Measurements from ENCODE around the gene THOC1. TPM values are rescaled to one million over a fixed set of nuclear protein-coding genes. Genes with fewer than 3 reads are reported as not detected.

THOC1 gene
- total and polyA plus RNA-seq, 2 donors from 2014 or later: 22.4 to 32.6 TPM

GRCh38 chr18:269480-270095, 1.7 kb upstream of the THOC1 start:
- FAIRE-seq (no peak), DNase-seq (peak in 2 of 5 donors; percentile 23 to 30)
- H3K9me3 ChIP-seq (ENCODE audit: control insufficient read depth in 2 of 3, insufficient read depth in 1 of 3, low read length in 3 of 3): no peaks in the 10 kb centered on the region
- no peaks in the 10 kb centered on the region for H3K27me3 ChIP-seq (ENCODE audit: control insufficient read depth, insufficient read depth, low read length)
- TF ChIP-seq CTCF (IDR thresholded peaks at IDR 0.05; ENCODE audit: borderline replicate concordance, extremely low read depth, insufficient read depth): no peak
- H3K4me3 ChIP-seq (ENCODE audit: low read length in 3 of 3): peak overlapping the region in 1 of 3 donors; percentile 85
- peaks cover 0 to 12% (median 9%) of the 10 kb centered on the region in 3 donors for H3K4me1 ChIP-seq (ENCODE audit: control insufficient read depth in 2 of 3, insufficient read depth in 2 of 3, low read depth in 1 of 3, low read length in 3 of 3)
- intact Hi-C loops (cut with DNase I): no loop called here
- H3K36me3 ChIP-seq (ENCODE audit: control insufficient read depth in 2 of 3, insufficient read depth in 3 of 3, low read length in 3 of 3): peaks cover 0 to 2% (median 0%) of the 10 kb centered on the region in 3 donors
- no peak overlapping the region for H3K27ac ChIP-seq (ENCODE audit: low read depth in 2 of 2, low read length in 2 of 2)
- no peak overlapping the region for H3K9ac ChIP-seq (ENCODE audit: low read length in 3 of 3)

DNA sequence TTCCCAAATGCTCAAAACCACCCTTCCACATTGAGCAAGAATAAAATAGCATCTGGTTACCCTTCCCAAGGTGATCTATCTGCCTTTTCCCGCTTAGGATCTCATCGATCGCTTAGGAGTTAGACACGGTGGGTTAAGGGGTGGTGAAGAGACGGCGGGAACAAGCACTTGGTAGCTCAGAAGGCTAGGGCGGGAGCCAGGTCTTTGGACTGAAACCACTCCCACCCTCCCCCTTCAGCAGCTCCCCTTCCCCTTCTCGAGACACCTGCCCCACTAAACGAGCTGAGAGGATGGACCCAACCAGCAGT, 513 bp downstream of the THOC1 start:
- Histone ChIP-seq H3K27ac (ENCODE audit: low read depth in 2 of 2, low read length in 2 of 2) (peak overlapping the region in 1 of 2 donors; percentile 62), H3K9me3 (ENCODE audit: control insufficient read depth in 2 of 3, insufficient read depth in 1 of 3, low read length in 3 of 3) (no peaks in the 10 kb centered on the region), H3K4me1 (ENCODE audit: control insufficient read depth in 2 of 3, insufficient read depth in 2 of 3, low read depth in 1 of 3, low read length in 3 of 3) (peaks cover 0 to 12% (median 9%) of the 10 kb centered on the region in 3 donors), H3K9ac (ENCODE audit: low read length in 3 of 3) (peak overlapping the region; percentile 45 to 92 (median 87)), H3K36me3 (ENCODE audit: control insufficient read depth in 2 of 3, insufficient read depth in 3 of 3, low read length in 3 of 3) (peaks cover 7 to 12% (median 10%) of the 10 kb centered on the region in 3 donors), H3K27me3 (ENCODE audit: control insufficient read depth, insufficient read depth, low read length) (no peaks in the 10 kb centered on the region), H3K4me3 (ENCODE audit: low read length in 3 of 3) (peak overlapping the region; percentile 49 to 85 (median 85))
- no peak for FAIRE-seq
- DNase-seq: no peak
- no peak for TF ChIP-seq CTCF (IDR thresholded peaks at IDR 0.05; ENCODE audit: borderline replicate concordance, extremely low read depth, insufficient read depth)
- intact Hi-C loops (cut with DNase I): no loop called here

GRCh38 chr18:261398-262073, 6.3 kb downstream of the THOC1 start:
- DNase-seq (no peak), FAIRE-seq (no peak)
- intact Hi-C loops (cut with DNase I): no loop called here
- H3K9me3 ChIP-seq (ENCODE audit: control insufficient read depth in 2 of 3, insufficient read depth in 1 of 3, low read length in 3 of 3): no peaks in the 10 kb centered on the region
- H3K4me1 ChIP-seq (ENCODE audit: control insufficient read depth in 2 of 3, insufficient read depth in 2 of 3, low read depth in 1 of 3, low read length in 3 of 3): no peaks in the 10 kb centered on the region
- H3K4me3 ChIP-seq (ENCODE audit: low read length in 3 of 3): no peak overlapping the region
- no peak overlapping the region for H3K27ac ChIP-seq (ENCODE audit: low read depth in 2 of 2, low read length in 2 of 2)
- no peaks in the 10 kb centered on the region for H3K27me3 ChIP-seq (ENCODE audit: control insufficient read depth, insufficient read depth, low read length)
- no peak for TF ChIP-seq CTCF (IDR thresholded peaks at IDR 0.05; ENCODE audit: borderline replicate concordance, extremely low read depth, insufficient read depth)
- H3K36me3 ChIP-seq (ENCODE audit: control insufficient read depth in 2 of 3, insufficient read depth in 3 of 3, low read length in 3 of 3): peaks cover 17 to 45% (median 25%) of the 10 kb centered on the region in 3 donors
- H3K9ac ChIP-seq (ENCODE audit: low read length in 3 of 3): no peak overlapping the region

All from kidney (tissue), 14 donors.